Neural cell (in vitro differentiated cells): ENCODE results near the gene GPRC5A. TPM values are rescaled to one million over a fixed set of nuclear protein-coding genes. Genes with fewer than 3 reads are reported as not detected.

Experiments used
- H2AFZ ChIP-seq: fragments of 200-600, 300-800 bp; sonication (generic), shearing (Covaris generic); 2 replicates; pipeline ENCODE4 v1.6.0; 2014; ENCODE audit warnings: low read depth, mild to moderate bottlenecking, antibody characterized with exemption, low read length, moderate library complexity
- H3F3A ChIP-seq: fragments of 200-600 bp; shearing (Covaris generic); 2 replicates; pipeline ENCODE4 v1.6.1; 2016; ENCODE audit warnings: mild to moderate bottlenecking, moderate library complexity, mixed read lengths, antibody characterized with exemption, low read length; ENCODE audit not compliant: insufficient read depth, poor library complexity, severe bottlenecking
- H3K27ac ChIP-seq: fragments of 200-600, 300-800 bp; sonication (generic), shearing (Covaris generic); 2 replicates; pipeline ENCODE4 v1.5.1; 2014; ENCODE audit warnings: mild to moderate bottlenecking, low read length, moderate library complexity
- H3K27me3 ChIP-seq: fragments of 300-800, 200-600 bp; sonication (generic), shearing (Covaris generic); 2 replicates; pipeline ENCODE4 v1.6.0; 2014; ENCODE audit warnings: mild to moderate bottlenecking, low read depth, low read length, moderate library complexity; ENCODE audit not compliant: insufficient read depth
- H3K36me3 ChIP-seq: fragments of 300-800, 200-600 bp; sonication (generic), shearing (Covaris generic); 2 replicates; pipeline ENCODE4 v1.5.1; 2014; ENCODE audit warnings: mild to moderate bottlenecking, antibody characterized with exemption, low read length, moderate library complexity; ENCODE audit not compliant: insufficient read depth
- H3K4me2 ChIP-seq: fragments of 300-800, 200-600 bp; sonication (generic), shearing (Covaris generic); 2 replicates; pipeline ENCODE4 v1.6.0; 2014; ENCODE audit warnings: mild to moderate bottlenecking, low read length
- H3K4me3 ChIP-seq: fragments of 300-800, 200-600 bp; sonication (generic), shearing (Covaris generic); 2 replicates; pipeline ENCODE4 v1.5.1; 2014; ENCODE audit warnings: mild to moderate bottlenecking, low read length, moderate library complexity
- H3K79me2 ChIP-seq: fragments of 200-600 bp; shearing (Covaris generic); replicated peaks from 2 replicates; pipeline ENCODE4 v1.6.0; 2014; ENCODE audit warnings: mild to moderate bottlenecking, low read length, moderate library complexity; ENCODE audit not compliant: insufficient read depth
- H3K9ac ChIP-seq: fragments of 300-800, 200-600 bp; sonication (generic), shearing (Covaris generic); 2 replicates; pipeline ENCODE4 v1.6.1; 2016; ENCODE audit warnings: mild to moderate bottlenecking, low read length, mixed read lengths
- H3K9me2 ChIP-seq: fragments of 200-600 bp; shearing (Covaris generic); 2 replicates; pipeline ENCODE4 v1.6.1; 2016; ENCODE audit warnings: mild to moderate bottlenecking, low read length, mixed read lengths; ENCODE audit not compliant: insufficient read depth
- H3K9me3 ChIP-seq: fragments of 200-600, 300-800 bp; sonication (generic), shearing (Covaris generic); 2 replicates; pipeline ENCODE4 v1.6.1; 2016; ENCODE audit warnings: mild to moderate bottlenecking, mixed run types, low read length, moderate library complexity, mixed read lengths
- H4K20me1 ChIP-seq: fragments of 200-600 bp; shearing (Covaris generic); 2 replicates; pipeline ENCODE4 v1.6.1; 2016; ENCODE audit warnings: mild to moderate bottlenecking, mixed run types; ENCODE audit not compliant: insufficient read depth
- CTCF ChIP-seq: fragments of 450-650 bp; IDR thresholded peaks from 2 replicates; pipeline ENCODE4 v1.5.1; 2014; ENCODE audit warnings: antibody characterized with exemption, mild to moderate bottlenecking, moderate library complexity; ENCODE audit not compliant: poor library complexity, severe bottlenecking
- EP300 ChIP-seq: fragments of 450-650 bp; conservative IDR thresholded peaks from 2 replicates; pipeline ENCODE4 v1.6.1; 2014; ENCODE audit warnings: antibody characterized with exemption, mild to moderate bottlenecking, moderate library complexity; ENCODE audit not compliant: poor library complexity, severe bottlenecking
- EZH2 ChIP-seq: fragments of 200-600, 300-800 bp; shearing (Covaris generic), sonication (generic); IDR thresholded peaks from 2 replicates; pipeline ENCODE4 v1.6.1; 2014; ENCODE audit warnings: antibody characterized with exemption, low read length, borderline replicate concordance, mild to moderate bottlenecking; ENCODE audit not compliant: insufficient read depth, poor library complexity, severe bottlenecking
- MXI1 ChIP-seq: fragments of 450-650 bp; conservative IDR thresholded peaks from 2 replicates; pipeline ENCODE4 v1.6.1; 2014; ENCODE audit warnings: antibody characterized with exemption, mild to moderate bottlenecking; ENCODE audit not compliant: poor library complexity, severe bottlenecking
- POLR2AphosphoS5 ChIP-seq: IDR thresholded peaks from 2 replicates; pipeline ENCODE4 v1.6.1; 2012
- RAD21 ChIP-seq: fragments of 450-650 bp; conservative IDR thresholded peaks from 2 replicates; pipeline ENCODE4 v1.6.1; 2014; ENCODE audit warnings: antibody characterized with exemption, mild to moderate bottlenecking, moderate library complexity
- SMC3 ChIP-seq: fragments of 450-650 bp; conservative IDR thresholded peaks from 2 replicates; pipeline ENCODE4 v1.6.1; 2014; ENCODE audit warnings: antibody characterized with exemption, mild to moderate bottlenecking, moderate library complexity; ENCODE audit not compliant: poor library complexity
- TAF1 ChIP-seq: IDR thresholded peaks from 2 replicates; pipeline ENCODE4 v1.6.1; 2012; ENCODE audit warnings: low read depth
- polyA plus RNA-seq: library from polyadenylated mRNA; depleted of rRNA; stranded (reverse); fragments of >200 nt; gene quantifications from 2 replicates; pipeline ENCODE4 v1.2.3, GENCODE V29; 2014
- TF ChIP-seq, protein P1 (sequence below): IDR thresholded peaks from 2 replicates; pipeline ENCODE4 v1.6.1; 2012; ENCODE audit warnings: borderline replicate concordance

Gene GPRC5A
- polyA plus RNA-seq, 1 donor from 2014 or later, result 0.09 TPM

- Histone ChIP-seq H3K9me2 (no peaks in the 10 kb centered on the region), H3F3A (no peaks in the 10 kb centered on the region), H3K4me2 (no peak overlapping the region), H3K36me3 (no peaks in the 10 kb centered on the region), H3K9me3 (no peaks in the 10 kb centered on the region), H3K27ac (no peak overlapping the region), H3K9ac (no peak overlapping the region), H4K20me1 (no peaks in the 10 kb centered on the region), H2AFZ (no peak overlapping the region), H3K79me2 (no peaks in the 10 kb centered on the region), H3K27me3 (no peaks in the 10 kb centered on the region), H3K4me3 (no peak overlapping the region)
- TF ChIP-seq TAF1, result no peak
- TF ChIP-seq, protein P1, sequence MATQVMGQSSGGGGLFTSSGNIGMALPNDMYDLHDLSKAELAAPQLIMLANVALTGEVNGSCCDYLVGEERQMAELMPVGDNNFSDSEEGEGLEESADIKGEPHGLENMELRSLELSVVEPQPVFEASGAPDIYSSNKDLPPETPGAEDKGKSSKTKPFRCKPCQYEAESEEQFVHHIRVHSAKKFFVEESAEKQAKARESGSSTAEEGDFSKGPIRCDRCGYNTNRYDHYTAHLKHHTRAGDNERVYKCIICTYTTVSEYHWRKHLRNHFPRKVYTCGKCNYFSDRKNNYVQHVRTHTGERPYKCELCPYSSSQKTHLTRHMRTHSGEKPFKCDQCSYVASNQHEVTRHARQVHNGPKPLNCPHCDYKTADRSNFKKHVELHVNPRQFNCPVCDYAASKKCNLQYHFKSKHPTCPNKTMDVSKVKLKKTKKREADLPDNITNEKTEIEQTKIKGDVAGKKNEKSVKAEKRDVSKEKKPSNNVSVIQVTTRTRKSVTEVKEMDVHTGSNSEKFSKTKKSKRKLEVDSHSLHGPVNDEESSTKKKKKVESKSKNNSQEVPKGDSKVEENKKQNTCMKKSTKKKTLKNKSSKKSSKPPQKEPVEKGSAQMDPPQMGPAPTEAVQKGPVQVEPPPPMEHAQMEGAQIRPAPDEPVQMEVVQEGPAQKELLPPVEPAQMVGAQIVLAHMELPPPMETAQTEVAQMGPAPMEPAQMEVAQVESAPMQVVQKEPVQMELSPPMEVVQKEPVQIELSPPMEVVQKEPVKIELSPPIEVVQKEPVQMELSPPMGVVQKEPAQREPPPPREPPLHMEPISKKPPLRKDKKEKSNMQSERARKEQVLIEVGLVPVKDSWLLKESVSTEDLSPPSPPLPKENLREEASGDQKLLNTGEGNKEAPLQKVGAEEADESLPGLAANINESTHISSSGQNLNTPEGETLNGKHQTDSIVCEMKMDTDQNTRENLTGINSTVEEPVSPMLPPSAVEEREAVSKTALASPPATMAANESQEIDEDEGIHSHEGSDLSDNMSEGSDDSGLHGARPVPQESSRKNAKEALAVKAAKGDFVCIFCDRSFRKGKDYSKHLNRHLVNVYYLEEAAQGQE, result no peak
- no peak for TF ChIP-seq EP300
- TF ChIP-seq CTCF, result no peak
- TF ChIP-seq MXI1, result no peak
- TF ChIP-seq EZH2, result no peak
- no peak for TF ChIP-seq POLR2AphosphoS5
- TF ChIP-seq SMC3, result no peak
- no peak for TF ChIP-seq RAD21
Observed at GRCh38 chr12:12882288-12882687, 9.1 kb upstream of the GPRC5A start.

- no peaks in the 10 kb centered on the region for H3K9me3 ChIP-seq
- no peak overlapping the region for H3K9ac ChIP-seq
- H3K4me3 ChIP-seq, result no peak overlapping the region
- no peaks in the 10 kb centered on the region for H4K20me1 ChIP-seq
- no peak overlapping the region for H2AFZ ChIP-seq
- no peaks in the 10 kb centered on the region for H3K9me2 ChIP-seq
- no peak for TF ChIP-seq TAF1
- TF ChIP-seq SMC3, result no peak
- no peak for TF ChIP-seq MXI1
- no peak for TF ChIP-seq RAD21
- no peak for TF ChIP-seq CTCF
- no peak for TF ChIP-seq EP300
- no peak for TF ChIP-seq POLR2AphosphoS5
- no peaks in the 10 kb centered on the region for H3F3A ChIP-seq
- H3K36me3 ChIP-seq, result no peaks in the 10 kb centered on the region
- no peaks in the 10 kb centered on the region for H3K27me3 ChIP-seq
- H3K27ac ChIP-seq, result no peak overlapping the region
- no peak overlapping the region for H3K4me2 ChIP-seq
- H3K79me2 ChIP-seq, result no peaks in the 10 kb centered on the region
Observed at GRCh38 chr12:12883369-12884001, 7.9 kb upstream of the GPRC5A start.
